ENCODE measurements around the gene TACC2.

DNA sequence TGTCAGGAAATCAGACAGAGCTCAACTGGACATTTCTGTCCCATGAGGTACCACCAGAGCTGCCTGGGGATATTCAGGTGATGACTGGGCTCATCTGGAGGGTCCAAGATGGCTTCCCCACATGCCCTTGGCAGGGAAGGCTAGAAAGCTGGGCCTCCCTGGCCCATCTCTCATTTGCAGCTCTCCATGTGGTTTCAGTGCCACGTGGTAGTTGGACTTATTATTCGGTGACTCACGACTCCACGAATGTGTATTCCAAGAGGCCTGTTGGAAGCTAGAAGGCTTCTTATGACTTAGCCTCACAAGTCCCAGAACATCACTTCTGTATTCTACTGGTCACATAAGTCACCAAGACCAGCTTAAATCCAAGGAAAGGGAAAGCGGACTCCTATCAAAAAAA, 36.7 kb upstream of the TACC2 start:
- TF ChIP-seq EZH2 (IDR thresholded peaks at IDR 0.05; ENCODE audit: insufficient read depth, poor library complexity, severe bottlenecking): no peak
- no peak for TF ChIP-seq EZH2phosphoT487 (IDR thresholded peaks at IDR 0.05; ENCODE audit: insufficient read depth, low read depth)
